Measurements from ENCODE around the gene SLC13A1.

Gene SLC13A1

DNA sequence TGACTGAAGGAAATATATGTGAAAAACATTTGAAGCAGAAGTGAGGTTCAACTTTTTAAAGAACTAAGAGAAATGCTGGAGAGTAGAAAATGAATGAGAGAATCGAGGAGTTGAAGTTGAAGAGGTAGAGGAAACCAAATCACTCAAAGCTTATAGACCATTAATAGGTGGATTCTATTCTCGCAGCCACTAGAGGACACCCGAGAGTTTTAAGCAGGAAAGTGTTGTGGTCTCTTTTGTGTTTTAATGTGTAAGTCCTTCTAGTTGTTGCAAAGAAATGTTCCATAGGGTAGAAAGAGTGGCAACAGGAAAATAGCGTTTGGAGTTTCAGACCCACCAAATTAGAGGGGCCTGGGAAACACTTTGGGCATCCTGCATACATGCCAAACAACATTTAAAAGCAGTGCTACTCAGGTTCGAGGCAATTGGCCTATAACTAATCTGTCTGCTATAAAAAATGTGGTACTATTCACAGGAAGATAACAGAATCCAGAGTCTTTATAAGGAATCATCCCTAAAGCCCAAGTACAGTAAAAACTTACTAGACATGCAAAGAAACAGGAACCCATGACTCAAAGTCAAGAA is 129.0 kb downstream of the SLC13A1 start:
- TF ChIP-seq, protein P1, sequence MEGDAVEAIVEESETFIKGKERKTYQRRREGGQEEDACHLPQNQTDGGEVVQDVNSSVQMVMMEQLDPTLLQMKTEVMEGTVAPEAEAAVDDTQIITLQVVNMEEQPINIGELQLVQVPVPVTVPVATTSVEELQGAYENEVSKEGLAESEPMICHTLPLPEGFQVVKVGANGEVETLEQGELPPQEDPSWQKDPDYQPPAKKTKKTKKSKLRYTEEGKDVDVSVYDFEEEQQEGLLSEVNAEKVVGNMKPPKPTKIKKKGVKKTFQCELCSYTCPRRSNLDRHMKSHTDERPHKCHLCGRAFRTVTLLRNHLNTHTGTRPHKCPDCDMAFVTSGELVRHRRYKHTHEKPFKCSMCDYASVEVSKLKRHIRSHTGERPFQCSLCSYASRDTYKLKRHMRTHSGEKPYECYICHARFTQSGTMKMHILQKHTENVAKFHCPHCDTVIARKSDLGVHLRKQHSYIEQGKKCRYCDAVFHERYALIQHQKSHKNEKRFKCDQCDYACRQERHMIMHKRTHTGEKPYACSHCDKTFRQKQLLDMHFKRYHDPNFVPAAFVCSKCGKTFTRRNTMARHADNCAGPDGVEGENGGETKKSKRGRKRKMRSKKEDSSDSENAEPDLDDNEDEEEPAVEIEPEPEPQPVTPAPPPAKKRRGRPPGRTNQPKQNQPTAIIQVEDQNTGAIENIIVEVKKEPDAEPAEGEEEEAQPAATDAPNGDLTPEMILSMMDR (IDR thresholded peaks at IDR 0.05; ENCODE audit: low read depth, low read length) = peak; percentile 18
- no peak for DNase-seq (ENCODE audit: extremely low read depth, low read depth)

DNA sequence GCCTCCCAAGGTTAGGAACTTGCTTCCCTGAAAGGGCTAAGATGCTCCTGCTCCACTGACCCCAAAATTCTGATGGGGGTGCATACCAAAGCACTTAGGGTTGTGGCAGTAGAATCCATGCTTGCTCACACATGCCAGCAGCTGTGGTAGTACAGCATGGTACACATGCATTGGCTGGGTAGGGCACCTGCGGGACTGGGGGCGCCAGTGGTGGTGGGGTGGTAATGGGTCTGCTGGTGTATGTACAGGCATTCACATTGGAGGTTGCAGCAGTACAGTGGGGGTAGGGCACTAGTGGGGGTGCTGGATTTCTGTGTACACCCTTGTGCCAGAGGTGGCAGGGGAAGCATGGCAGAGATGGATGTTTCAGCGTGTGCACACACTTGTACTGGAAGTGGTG is 132.0 kb downstream of the SLC13A1 start:
- TF ChIP-seq, protein P1 (IDR thresholded peaks at IDR 0.05; ENCODE audit: low read depth, low read length) = no peak
- DNase-seq (ENCODE audit: extremely low read depth, low read depth) = no peak
